Measurements from ENCODE around the gene REXO1.
A peak's percentile ranks its signal among the peaks of the same experiment; 100 is the strongest.

- no peak for TF ChIP-seq ZNF639 (CRISPR knock-in tag; conservative IDR thresholded peaks at IDR 0.05)
- TF ChIP-seq ZMYM3 (CRISPR knock-in tag; IDR thresholded peaks at IDR 0.05), result peak; percentile 11; the same call in 1 of the 2 replicates
These were observed 10.6 kb downstream of the REXO1 start for GRCh38 chr19:1837625-1838105.

Data from HepG2 (cell line).